ENCODE data around the gene NUP54.

NUP54 gene

GRCh38 chr4:76153356-76153755 is 5.2 kb upstream of the NUP54 start:
- DNase-seq (ENCODE audit: low read depth in 1 of 2, low spot score in 1 of 2) = no peak
- TF ChIP-seq POLR2AphosphoS5 (IDR thresholded peaks at IDR 0.05; ENCODE audit: low read depth) = no peak
- TF ChIP-seq CTCF (IDR thresholded peaks at IDR 0.05; ENCODE audit: insufficient read depth, low read length) = no peak
- TF ChIP-seq SPI1 (IDR thresholded peaks at IDR 0.05; ENCODE audit: borderline replicate concordance, low read depth) = no peak
- no peak for TF ChIP-seq REST (IDR thresholded peaks at IDR 0.05; ENCODE audit: insufficient replicate concordance, low read depth)
- no peak for TF ChIP-seq GABPA (IDR thresholded peaks at IDR 0.05; ENCODE audit: low read depth)
- no peaks in the 10 kb centered on the region for H3K27me3 ChIP-seq (ENCODE audit: insufficient read depth, poor library complexity, severe bottlenecking)
- no peak overlapping the region for H3K27ac ChIP-seq (replicated peaks)
- no peak overlapping the region for H3K4me3 ChIP-seq (replicated peaks; ENCODE audit: insufficient read depth, low read length)

- TF ChIP-seq POLR2AphosphoS5 (IDR thresholded peaks at IDR 0.05; ENCODE audit: low read depth) = no peak
- TF ChIP-seq SPI1 (IDR thresholded peaks at IDR 0.05; ENCODE audit: borderline replicate concordance, low read depth) = no peak
- TF ChIP-seq CTCF (IDR thresholded peaks at IDR 0.05; ENCODE audit: insufficient read depth, low read length) = no peak
- no peak for TF ChIP-seq GABPA (IDR thresholded peaks at IDR 0.05; ENCODE audit: low read depth)
- no peak for TF ChIP-seq REST (IDR thresholded peaks at IDR 0.05; ENCODE audit: insufficient replicate concordance, low read depth)
- Histone ChIP-seq H3K4me3 (replicated peaks; ENCODE audit: insufficient read depth, low read length) (peak overlapping the region; percentile 65), H3K27me3 (ENCODE audit: insufficient read depth, poor library complexity, severe bottlenecking) (no peaks in the 10 kb centered on the region), H3K27ac (replicated peaks) (peak overlapping the region; percentile 97)
- DNase-seq (ENCODE audit: low read depth in 1 of 2, low spot score in 1 of 2) = peak; percentile 39 to 70
Observed at GRCh38 chr4:76147454-76148141, 599 bp downstream of the NUP54 start.

- TF ChIP-seq CTCF (IDR thresholded peaks at IDR 0.05; ENCODE audit: insufficient read depth, low read length) (no peak), REST (IDR thresholded peaks at IDR 0.05; ENCODE audit: insufficient replicate concordance, low read depth) (no peak), GABPA (IDR thresholded peaks at IDR 0.05; ENCODE audit: low read depth) (no peak), SPI1 (IDR thresholded peaks at IDR 0.05; ENCODE audit: borderline replicate concordance, low read depth) (no peak), POLR2AphosphoS5 (IDR thresholded peaks at IDR 0.05; ENCODE audit: low read depth) (no peak)
- H3K27me3 ChIP-seq (ENCODE audit: insufficient read depth, poor library complexity, severe bottlenecking) = no peaks in the 10 kb centered on the region
- no peak overlapping the region for H3K27ac ChIP-seq (replicated peaks)
- no peak overlapping the region for H3K4me3 ChIP-seq (replicated peaks; ENCODE audit: insufficient read depth, low read length)
- no peak for DNase-seq (ENCODE audit: low read depth in 1 of 2, low spot score in 1 of 2)
Observed at GRCh38 chr4:76144546-76144945, 3.7 kb downstream of the NUP54 start.

Measured in HL-60 (cell line).